GM18519 (cell line): Measurements from ENCODE around the gene REPIN1.

Experiments
- ATAC-seq: cut with Tn5 transposase; IDR thresholded peaks from one replicate; pipeline ENCODE4 v1.9.1; 2021; ENCODE audit warnings: mild to moderate bottlenecking, moderate library complexity; ENCODE audit not compliant: unreplicated experiment, low FRiP score

REPIN1 gene

DNA sequence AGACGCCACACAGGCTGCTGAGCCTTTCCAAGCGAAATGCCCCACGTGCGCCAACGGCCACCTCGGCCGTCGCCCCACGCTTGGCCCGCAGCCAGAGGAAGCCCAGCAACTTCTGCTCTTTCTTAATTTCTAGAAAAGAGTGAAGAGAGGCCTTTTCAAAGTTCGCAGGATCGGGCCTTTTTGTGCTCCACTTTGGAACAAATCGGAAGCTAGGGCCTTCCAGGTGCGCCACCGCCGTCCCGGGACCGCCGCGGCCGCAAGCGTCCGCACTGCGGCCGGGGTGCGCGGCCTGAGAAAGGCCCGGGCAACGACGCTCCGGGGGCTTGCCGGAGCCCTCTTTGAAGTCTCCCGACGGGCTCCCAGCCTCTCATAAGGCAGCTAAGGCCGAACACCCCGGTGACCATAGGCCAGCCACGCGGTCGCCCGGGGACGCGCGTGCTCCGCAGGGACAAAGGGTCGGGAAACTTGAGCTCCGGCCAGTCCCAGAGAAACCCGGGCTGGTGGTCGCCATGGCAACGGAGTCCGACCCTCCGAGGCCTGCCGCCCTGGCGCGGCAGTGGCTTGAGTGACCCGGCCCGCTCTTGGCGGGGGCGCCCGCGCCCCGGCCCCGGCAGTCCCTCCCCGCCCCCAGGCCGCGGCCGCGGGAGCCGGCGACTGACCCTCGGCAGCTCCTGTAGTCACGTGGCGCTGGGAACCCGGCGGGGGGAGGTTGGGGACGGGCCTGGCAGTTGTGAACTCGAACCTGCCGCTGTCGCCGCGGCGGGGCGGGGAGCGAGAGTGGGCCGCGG is at the start of gene REPIN1:
TSS of gene REPIN1 (plus strand) at position 727 of the 788 bp plus-strand sequence. CDS start 890 bp downstream, outside the sequence.
- ATAC-seq, result peak; percentile 28

DNA sequence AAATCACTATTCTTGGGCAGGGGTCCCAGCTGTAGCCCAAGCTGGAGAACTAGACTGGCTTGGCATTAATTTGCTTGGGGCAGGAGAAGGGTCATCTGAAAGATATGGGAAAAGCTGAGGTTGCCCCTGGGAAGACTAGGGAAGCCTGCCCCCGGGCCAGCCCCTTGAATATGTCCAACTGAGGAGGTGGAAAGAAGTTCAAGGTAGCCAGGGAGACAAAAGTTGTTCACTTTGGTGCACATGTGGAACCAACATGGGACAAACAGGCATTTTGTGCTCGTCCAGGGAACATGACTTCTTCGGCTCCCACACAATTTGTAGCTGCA is 46.9 kb upstream of the REPIN1 start:
- ATAC-seq, result no peak

DNA sequence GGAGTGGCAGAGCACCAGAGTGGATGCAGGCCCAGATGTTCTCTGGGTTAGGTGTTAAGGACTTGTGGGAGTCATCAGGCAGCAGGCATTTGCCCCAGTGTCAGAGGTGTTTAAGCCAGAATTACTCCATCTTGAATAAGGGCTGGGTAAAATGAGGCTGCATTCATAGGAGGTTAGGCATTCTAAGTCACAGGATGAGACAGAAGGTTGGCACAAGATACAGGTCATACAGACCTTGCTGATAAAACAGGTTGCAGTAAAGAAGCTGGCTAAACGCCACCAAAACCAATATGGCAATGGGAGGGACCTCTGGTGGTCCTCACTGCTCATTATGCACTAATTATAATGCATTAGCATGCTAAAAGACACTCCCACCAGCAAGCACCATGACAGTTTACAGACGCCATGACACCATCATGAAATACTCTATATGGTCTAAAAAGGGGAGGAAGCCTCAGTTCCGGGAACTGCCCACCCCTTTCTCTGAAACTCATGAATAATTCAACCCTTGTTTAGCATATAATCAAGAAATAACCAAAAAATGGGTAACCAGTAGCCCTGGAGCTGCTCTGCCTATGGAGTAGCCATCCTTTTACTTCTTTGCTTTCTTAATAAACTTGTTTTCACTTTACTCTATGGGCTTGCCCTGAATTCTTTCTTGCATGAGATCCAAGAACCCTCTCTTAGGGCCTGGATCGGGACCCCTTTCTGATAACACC is 46.3 kb upstream of the REPIN1 start:
- no peak for ATAC-seq

- peak; percentile 34 for ATAC-seq
These were observed 45.6 kb upstream of the REPIN1 start, which contains the start of the genes ACTR3C and LRRC61 for GRCh38 chr7:150322833-150323681. TSS of gene ACTR3C (minus strand) at chr7:150323545. CDS start at chr7:150295296, 28,249 bp downstream. TSS of gene LRRC61 (plus strand) at chr7:150323355. CDS start at chr7:150336862, 13,507 bp downstream.

DNA sequence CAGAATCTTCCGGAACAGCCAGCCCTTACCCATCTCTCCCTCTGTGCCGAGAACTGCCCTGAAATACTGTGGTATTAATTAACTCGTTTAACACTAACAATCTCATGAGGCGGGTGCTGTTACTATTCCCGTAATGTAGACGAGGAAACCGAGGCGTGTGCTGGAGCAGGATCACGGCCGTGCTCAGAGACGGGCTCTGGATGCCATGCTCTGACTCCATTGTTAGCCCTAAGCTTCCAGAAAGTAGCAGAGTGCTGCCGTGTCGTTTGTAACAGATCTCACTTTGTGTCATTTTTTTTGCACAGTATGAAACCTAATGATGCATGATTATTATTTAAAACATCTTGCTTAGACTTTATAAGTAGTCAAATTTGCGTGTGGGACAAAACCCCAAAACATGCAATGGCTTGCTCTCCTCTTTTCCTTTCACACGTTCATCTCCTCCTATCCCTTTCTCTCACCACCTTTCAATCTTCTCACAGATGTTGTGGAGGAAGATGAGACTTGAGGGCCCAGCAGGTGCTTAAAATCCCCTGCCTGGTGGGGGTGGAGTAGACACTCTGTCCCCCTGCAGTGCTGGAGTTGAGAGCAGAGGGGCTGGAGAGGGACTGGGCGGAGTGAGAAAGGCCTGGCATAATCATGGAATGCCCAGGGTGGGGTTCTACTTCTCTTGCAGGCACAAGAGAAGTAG is 44.8 kb upstream of the REPIN1 start:
- ATAC-seq, result no peak

GRCh38 chr7:150324373-150324961 is 44.2 kb upstream of the REPIN1 start:
- ATAC-seq, result no peak

- no peak for ATAC-seq
These were observed 43.5 kb upstream of the REPIN1 start for GRCh38 chr7:150325110-150325611.

DNA sequence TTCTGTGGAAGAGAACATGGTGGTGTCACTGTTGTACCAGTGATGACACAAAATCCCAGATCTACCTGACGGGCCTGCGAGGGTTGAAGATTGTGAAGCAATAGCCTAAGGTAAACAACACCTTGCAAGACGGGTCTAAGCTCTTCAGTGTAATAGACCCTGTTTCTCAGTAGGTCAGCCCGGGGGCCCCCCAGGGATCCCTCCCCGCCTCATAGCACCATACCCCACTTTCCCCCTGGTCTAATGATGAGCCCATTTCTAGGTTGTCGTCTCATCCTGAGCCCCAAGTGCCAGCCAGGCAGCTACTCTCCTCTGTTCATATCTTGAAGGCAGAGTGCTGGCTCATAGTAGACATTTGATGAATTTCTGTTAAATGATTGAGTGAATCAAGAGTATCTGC is 42.7 kb upstream of the REPIN1 start:
- ATAC-seq, result no peak

DNA sequence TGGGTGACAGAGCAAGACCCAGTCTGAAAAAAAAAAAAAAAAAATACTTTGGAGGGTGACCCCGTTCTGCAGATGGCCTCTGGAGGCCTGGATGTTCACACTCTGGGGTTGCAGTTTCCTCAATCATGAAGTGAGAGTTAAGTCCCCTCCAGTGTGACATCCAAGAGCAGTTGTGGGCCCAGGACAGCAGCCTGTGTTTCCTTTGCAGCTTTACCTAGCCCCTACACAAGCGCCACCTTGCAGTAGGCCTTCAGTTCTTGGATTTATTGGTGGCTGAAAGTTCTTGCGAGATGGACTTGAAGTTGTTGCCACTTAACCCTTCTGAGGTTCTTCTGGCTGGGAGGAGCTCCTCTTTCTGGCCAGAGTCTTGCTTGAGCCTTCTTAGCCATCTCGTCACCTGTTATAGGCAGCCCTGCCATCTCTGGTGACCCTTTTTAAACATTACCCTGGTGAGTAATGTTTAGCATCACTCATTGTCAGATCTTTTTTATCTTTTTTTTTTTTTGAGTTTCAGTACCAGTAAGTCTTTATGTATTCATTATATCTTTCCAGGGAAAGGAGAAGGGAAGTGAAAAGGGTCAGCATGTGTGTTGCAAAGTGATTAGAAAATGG is 41.9 kb upstream of the REPIN1 start:
- no peak for ATAC-seq

- no peak for ATAC-seq
These were observed 41.3 kb upstream of the REPIN1 start for GRCh38 chr7:150327308-150327707.

- ATAC-seq, result no peak
These were observed 39.1 kb upstream of the REPIN1 start for GRCh38 chr7:150329331-150330120.

- ATAC-seq, result no peak
These were observed 38.3 kb upstream of the REPIN1 start for GRCh38 chr7:150330211-150330885.

GRCh38 chr7:150332852-150333635 is 35.6 kb upstream of the REPIN1 start:
- no peak for ATAC-seq

- ATAC-seq, result no peak
These were observed 35.0 kb upstream of the REPIN1 start for GRCh38 chr7:150333659-150334058.

DNA sequence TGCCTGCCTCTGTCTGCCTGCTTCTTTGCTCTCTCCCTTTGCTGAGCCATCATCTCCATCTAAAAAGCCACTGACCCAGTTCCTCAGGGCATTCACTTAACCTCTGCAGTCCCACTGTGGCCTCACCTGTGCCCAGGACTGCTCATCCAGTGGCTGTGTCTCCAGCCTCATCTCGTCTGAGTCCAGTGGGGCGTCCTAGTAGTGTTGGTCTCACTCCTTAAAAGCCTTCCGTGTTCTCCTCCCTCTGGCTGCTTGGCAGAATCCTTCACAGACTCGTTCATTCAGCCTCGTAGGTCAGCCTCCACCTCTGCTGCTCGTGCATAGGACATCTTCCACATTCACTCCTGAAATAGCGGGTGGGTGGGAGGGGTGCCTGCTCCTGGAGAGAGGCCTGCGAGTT is 34.5 kb upstream of the REPIN1 start:
- ATAC-seq, result no peak

GRCh38 chr7:150335108-150335773 is 33.4 kb upstream of the REPIN1 start:
- ATAC-seq, result no peak

- ATAC-seq, result no peak
These were observed 32.9 kb upstream of the REPIN1 start for GRCh38 chr7:150335774-150336112.
